Activated naive CD8-positive, alpha-beta T cell (primary cell): ENCODE measurements around the gene FOXS1.

Experiments
- H3K27ac Mint-ChIP-seq: one replicate; pipeline ENCODE4 v1.8.0; 2021; ENCODE audit warnings: mixed read lengths
- H3K27me3 Mint-ChIP-seq: one replicate; pipeline ENCODE4 v1.8.0; 2021; ENCODE audit warnings: mixed read lengths
- H3K36me3 Mint-ChIP-seq: one replicate; pipeline ENCODE4 v1.8.0; 2021; ENCODE audit warnings: mixed read lengths
- H3K4me1 Mint-ChIP-seq: one replicate; pipeline ENCODE4 v1.8.0; 2021; ENCODE audit warnings: low read depth, mixed read lengths
- H3K4me3 Mint-ChIP-seq: one replicate; pipeline ENCODE4 v1.8.0; 2021; ENCODE audit warnings: mild to moderate bottlenecking, mixed read lengths
- H3K9me3 Mint-ChIP-seq: one replicate; pipeline ENCODE4 v1.8.0; 2021; ENCODE audit warnings: low read depth, mixed read lengths

Gene FOXS1

GRCh38 chr20:31809661-31810060, 35.7 kb downstream of the FOXS1 start:
- H3K27ac Mint-ChIP-seq: no peak overlapping the region
- no peaks in the 10 kb centered on the region for H3K4me1 Mint-ChIP-seq
- no peaks in the 10 kb centered on the region for H3K27me3 Mint-ChIP-seq
- no peaks in the 10 kb centered on the region for H3K36me3 Mint-ChIP-seq
- no peak overlapping the region for H3K4me3 Mint-ChIP-seq
- no peaks in the 10 kb centered on the region for H3K9me3 Mint-ChIP-seq

GRCh38 chr20:31808481-31808880, 36.9 kb downstream of the FOXS1 start:
- no peaks in the 10 kb centered on the region for H3K27me3 Mint-ChIP-seq
- no peaks in the 10 kb centered on the region for H3K9me3 Mint-ChIP-seq
- no peaks in the 10 kb centered on the region for H3K36me3 Mint-ChIP-seq
- peaks cover 10% of the 10 kb centered on the region for H3K4me1 Mint-ChIP-seq
- no peak overlapping the region for H3K27ac Mint-ChIP-seq
- no peak overlapping the region for H3K4me3 Mint-ChIP-seq

DNA sequence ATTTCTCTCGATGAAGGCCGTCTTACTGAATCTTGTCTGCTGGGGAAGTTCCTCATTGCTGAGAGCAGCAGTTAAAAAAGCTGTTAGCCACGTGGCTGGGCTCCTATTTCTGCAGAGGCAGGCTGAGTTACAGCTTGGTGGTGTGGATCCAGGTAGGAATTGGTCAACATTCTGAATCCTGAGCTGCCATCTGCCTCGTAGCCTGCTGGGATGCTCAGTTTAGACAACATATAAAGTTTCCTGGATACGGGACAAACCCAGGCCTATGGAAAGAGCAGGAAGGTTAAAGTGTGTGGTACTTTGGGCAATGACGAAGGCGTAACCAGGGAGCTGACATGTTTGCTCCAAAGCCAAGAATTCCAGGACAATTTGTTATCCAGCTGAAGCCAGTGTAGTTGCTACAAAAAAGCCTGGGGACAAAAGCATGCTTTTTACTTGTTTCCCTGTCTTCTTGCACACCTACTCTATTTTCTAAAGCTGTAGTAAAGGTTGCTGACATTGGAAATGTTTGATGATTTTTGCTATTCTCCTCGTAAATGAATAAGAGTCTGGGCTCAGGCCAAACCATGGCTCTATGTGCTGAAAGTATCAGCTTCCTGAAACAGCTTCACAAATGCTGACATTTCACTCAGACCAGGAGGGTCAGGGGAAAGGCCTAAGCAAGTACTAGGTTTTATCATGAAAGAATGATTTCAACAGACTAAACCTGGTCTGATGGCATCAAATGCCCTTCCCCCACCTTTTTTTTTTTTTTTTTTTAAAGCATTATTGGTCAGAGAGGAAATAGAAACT, 38.6 kb downstream of the FOXS1 start:
- no peak overlapping the region for H3K27ac Mint-ChIP-seq
- no peaks in the 10 kb centered on the region for H3K9me3 Mint-ChIP-seq
- no peak overlapping the region for H3K4me3 Mint-ChIP-seq
- no peaks in the 10 kb centered on the region for H3K36me3 Mint-ChIP-seq
- H3K27me3 Mint-ChIP-seq: no peaks in the 10 kb centered on the region
- H3K4me1 Mint-ChIP-seq: peaks cover 13% of the 10 kb centered on the region

DNA sequence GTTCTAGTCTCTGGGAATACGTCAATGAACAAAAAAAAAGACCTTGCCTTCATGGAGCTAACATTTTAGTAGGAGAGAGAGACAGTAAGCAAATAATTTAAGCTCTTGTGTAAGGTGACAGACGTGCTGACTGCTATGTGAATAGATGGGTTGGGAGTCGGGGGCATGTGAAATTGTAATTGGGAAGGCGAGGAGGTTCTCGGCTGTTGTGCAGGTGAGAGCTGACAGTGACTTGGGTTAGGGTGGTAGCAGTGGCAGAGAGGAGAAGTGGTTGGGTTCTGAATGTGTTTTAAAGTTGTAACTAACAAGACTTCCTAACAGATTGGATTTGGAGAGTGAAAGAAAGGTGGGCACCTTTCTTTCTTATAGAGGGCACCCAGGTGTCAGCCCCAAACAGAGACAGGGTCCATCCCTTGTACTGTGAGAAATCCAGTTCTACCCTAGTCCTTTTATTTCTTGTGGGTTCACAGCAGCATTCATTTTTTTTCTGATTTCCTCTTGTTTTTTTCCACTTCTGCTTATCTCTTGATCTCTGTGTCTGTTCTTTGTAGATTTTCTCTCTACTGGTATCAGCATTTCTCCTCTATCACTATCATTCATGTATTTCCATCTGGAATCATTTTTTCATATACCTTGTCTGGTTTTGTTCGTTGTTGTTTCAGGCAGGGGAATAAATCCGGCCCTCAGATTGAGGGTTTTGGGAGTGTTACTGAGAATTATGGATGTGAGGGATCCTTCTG, 41.7 kb downstream of the FOXS1 start:
- Mint-ChIP-seq H3K4me1 (peaks cover 13% of the 10 kb centered on the region), H3K9me3 (no peaks in the 10 kb centered on the region), H3K36me3 (no peaks in the 10 kb centered on the region), H3K4me3 (peak overlapping the region; percentile 17), H3K27ac (no peak overlapping the region), H3K27me3 (no peaks in the 10 kb centered on the region)

DNA sequence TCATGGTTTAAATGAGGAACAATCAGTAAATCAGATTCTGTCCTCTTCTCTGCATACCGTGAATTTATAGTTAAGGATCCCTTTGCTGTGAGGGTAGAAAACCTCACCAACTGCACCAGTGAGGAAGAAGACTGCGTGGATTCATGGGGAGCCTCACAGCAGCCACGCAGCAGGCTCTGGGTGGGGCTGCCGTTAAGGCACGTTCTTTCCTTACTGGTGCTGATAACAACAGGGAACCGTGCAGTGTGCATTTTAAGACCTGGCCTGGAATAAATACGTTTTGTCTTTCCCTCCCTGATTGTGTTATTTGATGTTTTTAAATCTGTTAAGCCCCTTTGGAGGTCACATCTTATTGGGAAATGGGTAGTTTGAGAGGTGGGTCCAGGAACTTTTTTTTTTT, 43.9 kb downstream of the FOXS1 start:
- Mint-ChIP-seq H3K27ac (no peak overlapping the region), H3K4me3 (no peak overlapping the region), H3K36me3 (no peaks in the 10 kb centered on the region), H3K4me1 (peaks cover 13% of the 10 kb centered on the region), H3K9me3 (no peaks in the 10 kb centered on the region), H3K27me3 (no peaks in the 10 kb centered on the region)

- Mint-ChIP-seq H3K36me3 (no peaks in the 10 kb centered on the region), H3K4me1 (no peaks in the 10 kb centered on the region), H3K4me3 (no peak overlapping the region), H3K9me3 (no peaks in the 10 kb centered on the region), H3K27ac (no peak overlapping the region), H3K27me3 (no peaks in the 10 kb centered on the region)
Measured at GRCh38 chr20:31797364-31797763, 48.0 kb downstream of the FOXS1 start.
